ENCODE results near the gene ZYX.

Gene ZYX

DNA sequence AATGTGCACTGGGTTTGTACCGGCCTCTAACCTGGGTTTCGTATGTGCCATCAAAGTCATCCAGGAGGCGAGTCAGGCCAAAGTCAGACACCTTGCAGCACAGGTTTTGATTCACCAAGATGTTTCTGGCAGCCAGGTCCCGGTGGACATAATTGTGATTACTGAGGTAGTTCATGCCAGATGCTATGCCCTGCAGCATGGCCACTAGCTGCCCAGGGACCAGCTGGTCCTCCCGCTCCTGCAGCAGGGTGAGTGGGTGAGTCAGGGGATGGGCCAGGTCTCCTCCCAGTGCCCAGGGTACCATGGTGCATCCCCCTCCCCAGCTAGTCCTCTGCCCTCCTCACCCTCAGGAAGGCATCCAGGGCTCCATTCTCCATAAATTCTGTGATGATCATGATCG lies 13.6 kb downstream of the ZYX start:
- DNase-seq = no peak
- Histone ChIP-seq H2AFZ (ENCODE audit: low read depth, low read length) (no peak overlapping the region), H4K20me1 (ENCODE audit: insufficient read depth, low read length) (no peaks in the 10 kb centered on the region), H3K4me2 (ENCODE audit: insufficient read depth, low read length) (no peak overlapping the region), H3K9ac (ENCODE audit: low read depth, low read length) (no peak overlapping the region), H3K9me3 (ENCODE audit: insufficient read depth, low read length, severe bottlenecking) (no peaks in the 10 kb centered on the region), H3K36me3 (ENCODE audit: insufficient read depth, low read length) (no peaks in the 10 kb centered on the region), H3K27me3 (ENCODE audit: insufficient read depth, low read length, poor library complexity) (no peaks in the 10 kb centered on the region), H3K27ac (ENCODE audit: low read length) (no peak overlapping the region), H3K4me1 (ENCODE audit: insufficient read depth, low read length) (no peaks in the 10 kb centered on the region), H3K79me2 (ENCODE audit: insufficient read depth, low read length) (no peaks in the 10 kb centered on the region), H3K4me3 (ENCODE audit: low read depth in 1 of 2, low read length in 2 of 2) (no peak overlapping the region)
- TF ChIP-seq, protein P1, sequence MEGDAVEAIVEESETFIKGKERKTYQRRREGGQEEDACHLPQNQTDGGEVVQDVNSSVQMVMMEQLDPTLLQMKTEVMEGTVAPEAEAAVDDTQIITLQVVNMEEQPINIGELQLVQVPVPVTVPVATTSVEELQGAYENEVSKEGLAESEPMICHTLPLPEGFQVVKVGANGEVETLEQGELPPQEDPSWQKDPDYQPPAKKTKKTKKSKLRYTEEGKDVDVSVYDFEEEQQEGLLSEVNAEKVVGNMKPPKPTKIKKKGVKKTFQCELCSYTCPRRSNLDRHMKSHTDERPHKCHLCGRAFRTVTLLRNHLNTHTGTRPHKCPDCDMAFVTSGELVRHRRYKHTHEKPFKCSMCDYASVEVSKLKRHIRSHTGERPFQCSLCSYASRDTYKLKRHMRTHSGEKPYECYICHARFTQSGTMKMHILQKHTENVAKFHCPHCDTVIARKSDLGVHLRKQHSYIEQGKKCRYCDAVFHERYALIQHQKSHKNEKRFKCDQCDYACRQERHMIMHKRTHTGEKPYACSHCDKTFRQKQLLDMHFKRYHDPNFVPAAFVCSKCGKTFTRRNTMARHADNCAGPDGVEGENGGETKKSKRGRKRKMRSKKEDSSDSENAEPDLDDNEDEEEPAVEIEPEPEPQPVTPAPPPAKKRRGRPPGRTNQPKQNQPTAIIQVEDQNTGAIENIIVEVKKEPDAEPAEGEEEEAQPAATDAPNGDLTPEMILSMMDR (IDR thresholded peaks at IDR 0.05; ENCODE audit: borderline replicate concordance, extremely low read depth, low read length, poor library complexity, severe bottlenecking) = no peak
- TF ChIP-seq EZH2 (IDR thresholded peaks at IDR 0.05; ENCODE audit: borderline replicate concordance, low read depth, low read length, severe bottlenecking) = no peak
- no peak for ATAC-seq (ENCODE audit: insufficient read depth, low read depth)

DNA sequence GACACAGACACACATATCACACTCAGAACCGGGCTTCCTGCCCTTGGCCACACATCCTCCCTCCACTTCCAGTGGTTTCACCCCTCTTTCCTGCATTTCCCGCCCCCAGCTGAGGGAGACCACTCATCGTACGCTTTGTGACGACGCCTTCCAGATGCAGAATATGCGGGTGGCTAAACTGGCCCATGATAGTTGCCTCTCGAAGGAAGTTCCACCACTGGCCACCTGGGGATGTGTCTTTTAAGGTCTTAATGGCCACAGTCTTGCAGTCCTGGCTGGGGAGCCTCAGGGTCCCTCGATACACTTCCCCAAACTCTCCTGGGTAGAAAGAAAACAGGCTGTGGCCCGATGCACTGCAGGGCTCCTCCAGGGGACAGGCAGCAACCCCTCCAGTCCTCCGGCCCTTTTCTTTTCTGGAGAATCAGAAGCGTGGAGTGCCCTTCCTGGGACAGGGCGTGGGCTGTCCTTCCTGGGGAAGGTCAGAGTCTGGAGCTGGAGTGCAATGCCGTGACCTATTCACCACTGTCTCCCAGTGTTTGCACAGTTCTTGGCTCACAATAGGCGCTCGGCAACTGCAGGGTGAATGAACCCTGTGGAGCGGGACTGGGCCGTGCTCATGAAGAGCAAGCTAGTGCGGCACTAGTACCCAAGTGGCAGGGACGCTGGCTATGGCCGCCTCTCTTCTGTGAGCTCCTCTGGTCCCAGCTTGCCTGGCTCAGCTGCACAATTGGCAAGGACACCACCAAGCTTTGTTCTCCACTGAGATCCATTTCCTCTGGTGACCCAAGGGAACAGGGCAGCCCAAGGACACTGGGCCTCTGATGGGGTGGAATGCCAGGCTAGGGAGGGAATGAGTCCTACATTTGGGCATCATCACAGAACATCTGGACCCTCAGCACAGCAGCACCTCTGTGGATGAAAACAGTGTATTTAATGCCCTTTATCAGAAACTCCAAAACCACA lies 14.3 kb downstream of the ZYX start:
- Histone ChIP-seq H3K9ac (ENCODE audit: low read depth, low read length) (no peak overlapping the region), H3K9me3 (ENCODE audit: insufficient read depth, low read length, severe bottlenecking) (no peaks in the 10 kb centered on the region), H3K79me2 (ENCODE audit: insufficient read depth, low read length) (no peaks in the 10 kb centered on the region), H3K4me3 (ENCODE audit: low read depth in 1 of 2, low read length in 2 of 2) (no peak overlapping the region), H3K27ac (ENCODE audit: low read length) (no peak overlapping the region), H3K36me3 (ENCODE audit: insufficient read depth, low read length) (no peaks in the 10 kb centered on the region), H4K20me1 (ENCODE audit: insufficient read depth, low read length) (no peaks in the 10 kb centered on the region), H3K27me3 (ENCODE audit: insufficient read depth, low read length, poor library complexity) (no peaks in the 10 kb centered on the region), H3K4me1 (ENCODE audit: insufficient read depth, low read length) (no peaks in the 10 kb centered on the region), H3K4me2 (ENCODE audit: insufficient read depth, low read length) (no peak overlapping the region), H2AFZ (ENCODE audit: low read depth, low read length) (no peak overlapping the region)
- TF ChIP-seq, protein P1 (IDR thresholded peaks at IDR 0.05; ENCODE audit: borderline replicate concordance, extremely low read depth, low read length, poor library complexity, severe bottlenecking) = no peak
- no peak for TF ChIP-seq EZH2 (IDR thresholded peaks at IDR 0.05; ENCODE audit: borderline replicate concordance, low read depth, low read length, severe bottlenecking)
- DNase-seq (no peak), ATAC-seq (ENCODE audit: insufficient read depth, low read depth) (no peak)

DNA sequence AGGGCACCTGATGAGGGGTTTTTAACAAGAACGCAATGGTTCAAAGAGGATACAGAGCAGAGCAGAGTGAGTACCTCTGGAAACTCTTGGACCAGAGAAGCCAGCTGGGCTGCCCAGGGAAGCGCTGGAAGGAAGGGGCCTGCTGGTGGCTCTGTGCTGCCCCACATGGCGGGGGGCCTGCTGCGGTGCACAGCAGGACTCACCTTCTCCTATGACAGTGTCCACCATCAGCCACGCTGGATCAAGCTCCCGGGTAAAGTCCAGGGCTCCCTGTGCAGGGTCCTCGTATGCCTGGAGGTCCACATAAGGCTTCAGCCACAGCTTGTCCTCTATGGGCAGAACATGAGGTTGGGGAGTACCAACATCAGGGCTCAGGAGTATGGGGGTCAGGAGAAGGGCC lies 15.0 kb downstream of the ZYX start:
- TF ChIP-seq, protein P1 (IDR thresholded peaks at IDR 0.05; ENCODE audit: borderline replicate concordance, extremely low read depth, low read length, poor library complexity, severe bottlenecking) = no peak
- TF ChIP-seq EZH2 (IDR thresholded peaks at IDR 0.05; ENCODE audit: borderline replicate concordance, low read depth, low read length, severe bottlenecking) = no peak
- Histone ChIP-seq H3K36me3 (ENCODE audit: insufficient read depth, low read length) (no peaks in the 10 kb centered on the region), H3K27me3 (ENCODE audit: insufficient read depth, low read length, poor library complexity) (no peaks in the 10 kb centered on the region), H2AFZ (ENCODE audit: low read depth, low read length) (no peak overlapping the region), H3K9me3 (ENCODE audit: insufficient read depth, low read length, severe bottlenecking) (no peaks in the 10 kb centered on the region), H3K79me2 (ENCODE audit: insufficient read depth, low read length) (no peaks in the 10 kb centered on the region), H3K4me1 (ENCODE audit: insufficient read depth, low read length) (no peaks in the 10 kb centered on the region), H4K20me1 (ENCODE audit: insufficient read depth, low read length) (no peaks in the 10 kb centered on the region), H3K4me3 (ENCODE audit: low read depth in 1 of 2, low read length in 2 of 2) (no peak overlapping the region), H3K27ac (ENCODE audit: low read length) (no peak overlapping the region), H3K9ac (ENCODE audit: low read depth, low read length) (no peak overlapping the region), H3K4me2 (ENCODE audit: insufficient read depth, low read length) (no peak overlapping the region)
- no peak for DNase-seq
- no peak for ATAC-seq (ENCODE audit: insufficient read depth, low read depth)
